SK-N-SH (cell line): Measurements from ENCODE around the gene ALDH7A1. TPM values are rescaled to one million over a fixed set of nuclear protein-coding genes. Genes with fewer than 3 reads are reported as not detected.

Source experiments
- CTCF ChIA-PET: fragments of 300-600, 350-600 bp; formaldehyde crosslinking; extraction: SDS; loops from one replicate; lab custom pipeline; 2021; lab: Yijun Ruan, JAX
- POLR2A ChIA-PET: fragments of 350-600 bp; sonication (Branson Sonifier 250); formaldehyde crosslinking; extraction: SDS; loops from one replicate; lab custom pipeline; 2020; ENCODE audit warnings: antibody characterized with exemption, inconsistent platforms; lab: Yijun Ruan, JAX
- DNase-seq: peaks from one replicate; pipeline ENCODE4 v3.0.0; 2012
- H2AFZ ChIP-seq: fragments of 200-600 bp; sonication (generic); 2 replicates; pipeline ENCODE4 v1.8.1; 2016; ENCODE audit warnings: antibody characterized with exemption, mild to moderate bottlenecking, low read depth
- H3F3A ChIP-seq: fragments of 200-600 bp; sonication (generic); replicated peaks from 2 replicates; pipeline ENCODE3; 2016; ENCODE audit warnings: antibody characterized with exemption, mild to moderate bottlenecking; ENCODE audit not compliant: insufficient read depth
- H3K27ac ChIP-seq, 2 experiments: fragments of 200-500 bp in 1 of 2; fragments of 200-600 bp in 1 of 2; sonication (Bioruptor generic) in 1 of 2; sonication (generic), shearing (Covaris generic) in 1 of 2; 2 replicates each; pipeline versions ENCODE4 v1.5.1 to v1.6.1; 2014 to 2016; ENCODE audit warnings: low read depth in 2 of 2, inconsistent platforms in 1 of 2, low read length in 1 of 2, mild to moderate bottlenecking in 1 of 2, mixed read lengths in 1 of 2
- H3K27me3 ChIP-seq: fragments of 200-600 bp; sonication (generic), shearing (Covaris generic); 2 replicates; pipeline ENCODE4 v1.6.1; 2016; ENCODE audit warnings: mixed run types; ENCODE audit not compliant: insufficient read depth
- H3K36me3 ChIP-seq, 2 experiments: fragments of 200-500 bp in 1 of 2; fragments of 200-600 bp in 1 of 2; sonication (Bioruptor generic) in 1 of 2; sonication (generic) in 1 of 2; replicated peaks in 1 of 2; 2 replicates each; pipeline versions ENCODE3 to v1.5.1; 2014 to 2016; ENCODE audit warnings: low read length in 1 of 2, mild to moderate bottlenecking in 1 of 2; ENCODE audit not compliant: insufficient read depth in 2 of 2, control insufficient read depth in 1 of 2
- H3K4me1 ChIP-seq, 2 experiments: fragments of 200-500 bp in 1 of 2; fragments of 200-600 bp in 1 of 2; sonication (Bioruptor generic) in 1 of 2; sonication (generic), shearing (Covaris generic) in 1 of 2; 2 replicates each; pipeline versions ENCODE4 v1.5.1 to v1.6.1; 2014 to 2016; ENCODE audit warnings: low read depth in 1 of 2, low read length in 1 of 2, mixed run types in 1 of 2; ENCODE audit not compliant: insufficient read depth in 2 of 2, control insufficient read depth in 1 of 2
- H3K4me2 ChIP-seq: fragments of 200-600 bp; sonication (generic), shearing (Covaris generic); 2 replicates; pipeline ENCODE4 v1.6.1; 2017; ENCODE audit warnings: mixed run types
- H3K4me3 ChIP-seq, 2 experiments: fragments of 200-500 bp in 1 of 2; fragments of 200-600 bp in 1 of 2; sonication (Bioruptor generic) in 1 of 2; sonication (generic), shearing (Covaris generic) in 1 of 2; 2 replicates each; pipeline versions ENCODE4 v1.5.1 to v1.8.1; 2014 to 2016; ENCODE audit warnings: low read depth in 2 of 2, inconsistent platforms in 1 of 2, low read length in 1 of 2, mild to moderate bottlenecking in 1 of 2, mixed read lengths in 1 of 2, moderate library complexity in 1 of 2
- H3K79me2 ChIP-seq: fragments of 200-600 bp; sonication (generic); 2 replicates; pipeline ENCODE4 v1.8.1; 2017; ENCODE audit warnings: mild to moderate bottlenecking; ENCODE audit not compliant: insufficient read depth
- H3K9ac ChIP-seq: fragments of 200-600 bp; sonication (generic); 2 replicates; pipeline ENCODE4 v1.6.1; 2017; ENCODE audit warnings: mixed run types
- H3K9me2 ChIP-seq: fragments of 200-600 bp; sonication (generic); 2 replicates; pipeline ENCODE4 v1.6.1; 2017; ENCODE audit warnings: mixed run types
- H3K9me3 ChIP-seq: fragments of 200-600 bp; sonication (generic); 2 replicates; pipeline ENCODE4 v1.6.1; 2017; ENCODE audit warnings: mixed run types, mild to moderate bottlenecking, moderate library complexity
- H4K20me1 ChIP-seq: fragments of 200-600 bp; sonication (generic); 2 replicates; pipeline ENCODE4 v1.6.1; 2017; ENCODE audit warnings: mild to moderate bottlenecking, mixed run types; ENCODE audit not compliant: insufficient read depth
- ELF1 ChIP-seq: IDR thresholded peaks from 2 replicates; pipeline ENCODE4 v1.4.0; 2012
- EP300 ChIP-seq, 2 experiments: IDR thresholded peaks; 2 replicates each; pipeline versions ENCODE4 v1.4.0 to v1.6.1; 2012; ENCODE audit warnings: borderline replicate concordance in 1 of 2, low read depth in 1 of 2, low read length in 1 of 2
- FOXJ3 ChIP-seq: sonication (generic); formaldehyde crosslinking; IDR thresholded peaks from 2 replicates; pipeline ENCODE4 v1.5.1; 2020; ENCODE audit warnings: mild to moderate bottlenecking, missing genetic modification reagents
- FOXM1 ChIP-seq: IDR thresholded peaks from 2 replicates; pipeline ENCODE4 v1.4.0; 2012; ENCODE audit warnings: low read depth, mild to moderate bottlenecking
- GABPA ChIP-seq: IDR thresholded peaks from 2 replicates; pipeline ENCODE4 v1.4.0; 2012; ENCODE audit warnings: low read depth, mild to moderate bottlenecking
- NFIC ChIP-seq: IDR thresholded peaks from 2 replicates; pipeline ENCODE4 v1.4.0; 2012; ENCODE audit warnings: borderline replicate concordance
- POLR2AphosphoS5 ChIP-seq: IDR thresholded peaks from 2 replicates; pipeline ENCODE4 v1.6.1; 2012; ENCODE audit warnings: low read depth, low read length
- RAD21 ChIP-seq: IDR thresholded peaks from 2 replicates; pipeline ENCODE4 v1.6.1; 2012; ENCODE audit warnings: mild to moderate bottlenecking, low read length
- RFX5 ChIP-seq: IDR thresholded peaks from 2 replicates; pipeline ENCODE4 v1.6.1; 2012; ENCODE audit warnings: mild to moderate bottlenecking, improper control_type of control experiment, low read length
- SIN3A ChIP-seq: IDR thresholded peaks from 2 replicates; pipeline ENCODE4 v1.6.1; 2012; ENCODE audit warnings: low read depth, mild to moderate bottlenecking, low read length, moderate library complexity, borderline replicate concordance
- TAF1 ChIP-seq: IDR thresholded peaks from 2 replicates; pipeline ENCODE4 v1.6.1; 2012; ENCODE audit warnings: low read depth, mild to moderate bottlenecking, low read length, moderate library complexity, borderline replicate concordance
- TCF12 ChIP-seq: IDR thresholded peaks from 2 replicates; pipeline ENCODE4 v1.4.0; 2012
- WGBS: methylation state at CpG from one replicate; pipeline ENCODE4 v1.1.6; 2017; ENCODE audit warnings: low lambda C conversion rate; 5-methylcytosine and 5-hydroxymethylcytosine counted together
- polyA plus RNA-seq, 3 experiments: library from polyadenylated mRNA; depleted of rRNA; stranded (reverse); fragments of >200 nt; gene quantifications; 2 replicates each; pipeline ENCODE4 v1.2.3, GENCODE V29; 2012
- TF ChIP-seq, protein P1 (sequence below): fragments of 200-600 bp; sonication (generic); IDR thresholded peaks from 2 replicates; pipeline ENCODE4 v1.6.1; 2017; ENCODE audit warnings: antibody characterized with exemption, mild to moderate bottlenecking, moderate library complexity

ALDH7A1 gene
- polyA plus RNA-seq, 1 of the 3 experiments (the other 2 are of a cell fraction), result 44.5 TPM

DNA sequence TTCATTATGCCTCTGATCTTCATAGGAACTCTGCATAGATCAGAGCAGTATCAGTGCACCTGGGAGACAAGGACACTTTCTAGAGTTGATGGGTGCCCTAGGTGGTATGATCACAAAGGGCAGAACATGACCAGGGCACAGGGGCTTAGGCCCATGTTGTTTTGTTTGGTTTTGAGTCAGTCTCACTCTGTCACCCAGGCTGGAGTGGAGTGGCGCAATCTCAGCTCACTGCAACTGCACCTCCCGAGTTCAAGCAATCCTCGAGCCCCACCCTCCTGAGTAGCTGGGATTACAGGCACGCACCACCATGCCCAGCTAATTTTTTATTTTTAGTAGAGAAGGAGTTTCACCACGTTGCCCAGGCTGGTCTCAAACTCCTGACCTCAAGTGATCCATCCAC, 17.6 kb downstream of the ALDH7A1 start:
- POLR2A ChIA-PET, result no interaction called here
- peaks cover 9 to 11% of the 10 kb centered on the region in 2 experiments for H3K36me3 ChIP-seq

DNA sequence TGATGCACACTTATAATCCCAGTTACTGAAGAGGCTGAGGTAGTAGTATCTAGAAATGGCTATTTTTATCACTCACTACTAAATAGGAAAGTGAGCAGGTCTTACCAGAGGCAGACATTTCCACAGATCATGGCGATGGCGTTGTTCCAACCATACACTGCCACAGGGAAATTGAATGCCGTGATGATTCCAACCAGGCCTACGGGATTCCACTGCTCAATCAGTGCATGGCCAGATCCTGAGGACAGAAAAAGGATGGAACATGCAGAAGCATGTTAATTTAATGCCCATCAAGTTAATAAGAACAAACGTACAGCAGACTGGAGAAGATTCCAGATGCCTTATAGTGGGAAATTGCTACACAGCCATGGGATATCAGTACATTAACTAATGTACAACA, 18.0 kb downstream of the ALDH7A1 start:
- POLR2A ChIA-PET, result no interaction called here

More for the DNA sequence above, 17.6 kb downstream of the ALDH7A1 start:
- CTCF ChIA-PET, result interaction anchor here (3.7 kb wide), 1 partner anchor 23 kb away, joined by 14 read pairs; the partner anchor contains the start of gene PHAX
- H3K9ac ChIP-seq, result no peak overlapping the region
- no peak overlapping the region for H3K4me2 ChIP-seq
- no peaks in the 10 kb centered on the region for H4K20me1 ChIP-seq
- no peak for TF ChIP-seq RFX5
- no peak for TF ChIP-seq ELF1
- TF ChIP-seq GABPA, result no peak
- no peak for TF ChIP-seq NFIC
- TF ChIP-seq TAF1, result no peak
- TF ChIP-seq, protein P1, sequence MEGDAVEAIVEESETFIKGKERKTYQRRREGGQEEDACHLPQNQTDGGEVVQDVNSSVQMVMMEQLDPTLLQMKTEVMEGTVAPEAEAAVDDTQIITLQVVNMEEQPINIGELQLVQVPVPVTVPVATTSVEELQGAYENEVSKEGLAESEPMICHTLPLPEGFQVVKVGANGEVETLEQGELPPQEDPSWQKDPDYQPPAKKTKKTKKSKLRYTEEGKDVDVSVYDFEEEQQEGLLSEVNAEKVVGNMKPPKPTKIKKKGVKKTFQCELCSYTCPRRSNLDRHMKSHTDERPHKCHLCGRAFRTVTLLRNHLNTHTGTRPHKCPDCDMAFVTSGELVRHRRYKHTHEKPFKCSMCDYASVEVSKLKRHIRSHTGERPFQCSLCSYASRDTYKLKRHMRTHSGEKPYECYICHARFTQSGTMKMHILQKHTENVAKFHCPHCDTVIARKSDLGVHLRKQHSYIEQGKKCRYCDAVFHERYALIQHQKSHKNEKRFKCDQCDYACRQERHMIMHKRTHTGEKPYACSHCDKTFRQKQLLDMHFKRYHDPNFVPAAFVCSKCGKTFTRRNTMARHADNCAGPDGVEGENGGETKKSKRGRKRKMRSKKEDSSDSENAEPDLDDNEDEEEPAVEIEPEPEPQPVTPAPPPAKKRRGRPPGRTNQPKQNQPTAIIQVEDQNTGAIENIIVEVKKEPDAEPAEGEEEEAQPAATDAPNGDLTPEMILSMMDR, result no peak
- TF ChIP-seq SIN3A, result no peak
- TF ChIP-seq RAD21, result no peak
- no peak for TF ChIP-seq FOXJ3 (CRISPR knock-in tag)
- TF ChIP-seq FOXM1, result no peak
- no peak for TF ChIP-seq POLR2AphosphoS5
- TF ChIP-seq EP300 (IDR thresholded peaks at IDR 0.05; ENCODE audit: borderline replicate concordance in 1 of 2, low read depth in 1 of 2, low read length in 1 of 2), result no peak
- H3K27ac ChIP-seq, result no peak overlapping the region
- no peaks in the 10 kb centered on the region for H3K9me3 ChIP-seq
- 91% methylated on average over 5 of the region's 5 CpGs for WGBS
- H3K4me3 ChIP-seq, result no peak overlapping the region
- no peak overlapping the region for H2AFZ ChIP-seq
- H3F3A ChIP-seq, result no peaks in the 10 kb centered on the region
- H3K9me2 ChIP-seq, result no peaks in the 10 kb centered on the region
- H3K27me3 ChIP-seq, result no peaks in the 10 kb centered on the region
- H3K4me1 ChIP-seq, result no peaks in the 10 kb centered on the region
- DNase-seq, result no peak
- H3K79me2 ChIP-seq, result no peaks in the 10 kb centered on the region

More for the DNA sequence above, 18.0 kb downstream of the ALDH7A1 start:
- H3F3A ChIP-seq, result no peaks in the 10 kb centered on the region
- no peak for TF ChIP-seq TCF12
- H3K36me3 ChIP-seq, result peaks cover 7 to 11% of the 10 kb centered on the region in 2 experiments
- DNase-seq, result no peak
- CTCF ChIA-PET, result interaction anchor here (3.7 kb wide), 1 partner anchor 24 kb away, joined by 14 read pairs; the partner anchor contains the start of gene PHAX
- H3K27ac ChIP-seq, result no peak overlapping the region
- no peaks in the 10 kb centered on the region for H3K27me3 ChIP-seq
- no peaks in the 10 kb centered on the region for H3K79me2 ChIP-seq
- no peak overlapping the region for H3K4me2 ChIP-seq
- H4K20me1 ChIP-seq, result no peaks in the 10 kb centered on the region
- no peaks in the 10 kb centered on the region for H3K9me3 ChIP-seq
- H3K9me2 ChIP-seq, result no peaks in the 10 kb centered on the region
- no peak overlapping the region for H3K4me3 ChIP-seq
- H2AFZ ChIP-seq, result no peak overlapping the region
- no peaks in the 10 kb centered on the region for H3K4me1 ChIP-seq
- WGBS, result 88% methylated on average over 5 of the region's 5 CpGs
- H3K9ac ChIP-seq, result no peak overlapping the region
